SJCRH30 (cell line): ENCODE results near the gene TK1. TPM values are rescaled to one million over a fixed set of nuclear protein-coding genes. Genes with fewer than 3 reads are reported as not detected.
A peak's percentile ranks its signal among the peaks of the same experiment; 100 is the strongest.
"Not testable (repeated sequence)": the region's sequence is repeated elsewhere in the genome, so short reads cannot be mapped to it uniquely, and the experiment has no call there.

Experiments used
- DNase-seq, 2 experiments: peaks; one replicate each; pipeline ENCODE4 v3.0.0-alpha.2; 2015 to 2020
- H3K27ac ChIP-seq: fragments of 250-450 bp; sonication (Bioruptor Pico); 2 replicates; pipeline ENCODE4 v1.5.1; 2020; ENCODE audit warnings: mild to moderate bottlenecking, moderate library complexity
- H3K27me3 ChIP-seq: fragments of 250-450 bp; sonication (Bioruptor Pico); 2 replicates; pipeline ENCODE4 v1.5.1; 2020; ENCODE audit warnings: mild to moderate bottlenecking, moderate library complexity
- H3K36me3 ChIP-seq: fragments of 250-450 bp; sonication (Bioruptor Pico); 2 replicates; pipeline ENCODE4 v1.5.1; 2020; ENCODE audit warnings: mild to moderate bottlenecking, moderate library complexity
- H3K4me1 ChIP-seq: fragments of 250-450 bp; sonication (Bioruptor Pico); 2 replicates; pipeline ENCODE4 v1.5.1; 2020; ENCODE audit warnings: mild to moderate bottlenecking, moderate library complexity
- H3K4me3 ChIP-seq: fragments of 250-450 bp; sonication (Bioruptor Pico); 2 replicates; pipeline ENCODE4 v1.5.1; 2020; ENCODE audit warnings: mild to moderate bottlenecking, moderate library complexity
- H3K9me3 ChIP-seq: fragments of 250-450 bp; sonication (Bioruptor Pico); replicated peaks from 2 replicates; pipeline ENCODE4 v1.5.1; 2020; ENCODE audit warnings: mild to moderate bottlenecking, moderate library complexity
- total RNA-seq: library from RNA; depleted of rRNA; stranded (reverse); fragments of >200 nt; shearing (Covaris generic); gene quantifications from 2 replicates; pipeline ENCODE4 v1.2.3, GENCODE V29; 2014; rRNA removed

Gene TK1
- total RNA-seq = 141 and 158 TPM in 2 replicates

GRCh38 chr17:78186692-78187595, at the start of gene TK1, which contains the start of gene AFMID:
Gene TK1, minus strand, starts transcription at chr17:78187052. Its CDS starts 58 bp downstream, at chr17:78186994.
Gene AFMID, plus strand, starts transcription at chr17:78187362. Its CDS starts 9 bp downstream, at chr17:78187371.
- Histone ChIP-seq H3K27ac (peak within 1 kb of the TSS; percentile 82), H3K9me3 (no peaks in the 10 kb centered on the region), H3K27me3 (no peaks in the 10 kb centered on the region), H3K36me3 (peaks cover 40% of the 10 kb centered on the region), H3K4me3 (peak within 1 kb of the TSS; percentile 76), H3K4me1 (peaks cover 22% of the 10 kb centered on the region)
- DNase-seq = peak; percentile 100

- no peaks in the 10 kb centered on the region for H3K9me3 ChIP-seq
- no peaks in the 10 kb centered on the region for H3K27me3 ChIP-seq
- no peaks in the 10 kb centered on the region for H3K36me3 ChIP-seq
- H3K27ac ChIP-seq = no peak overlapping the region
- no peak for DNase-seq
- H3K4me3 ChIP-seq = no peak overlapping the region
- H3K4me1 ChIP-seq = peaks cover 25% of the 10 kb centered on the region
These were observed 49.0 kb upstream of the TK1 start for GRCh38 chr17:78235885-78236284.

- not testable (repeated sequence) for H3K36me3 ChIP-seq, H3K27me3 ChIP-seq, DNase-seq, H3K9me3 ChIP-seq, H3K4me3 ChIP-seq, H3K27ac ChIP-seq
- peaks cover 32% of the 10 kb centered on the region for H3K4me1 ChIP-seq
These were observed 48.2 kb upstream of the TK1 start for GRCh38 chr17:78235022-78235421.

GRCh38 chr17:78234261-78234865, 47.5 kb upstream of the TK1 start:
- Histone ChIP-seq H3K4me1 (peaks cover 32% of the 10 kb centered on the region), H3K27me3 (no peaks in the 10 kb centered on the region), H3K9me3 (no peaks in the 10 kb centered on the region), H3K4me3 (no peak overlapping the region), H3K27ac (no peak overlapping the region), H3K36me3 (no peaks in the 10 kb centered on the region)
- no peak for DNase-seq

- Histone ChIP-seq H3K27ac (no peak overlapping the region), H3K27me3 (no peaks in the 10 kb centered on the region), H3K4me3 (no peak overlapping the region), H3K36me3 (no peaks in the 10 kb centered on the region), H3K4me1 (peaks cover 32% of the 10 kb centered on the region), H3K9me3 (no peaks in the 10 kb centered on the region)
- DNase-seq = no peak
These were observed 46.8 kb upstream of the TK1 start for GRCh38 chr17:78233678-78234077.

- DNase-seq = no peak
- Histone ChIP-seq H3K4me3 (no peak overlapping the region), H3K27me3 (no peaks in the 10 kb centered on the region), H3K36me3 (no peaks in the 10 kb centered on the region), H3K27ac (no peak overlapping the region), H3K4me1 (peaks cover 27% of the 10 kb centered on the region), H3K9me3 (no peaks in the 10 kb centered on the region)
These were observed 46.0 kb upstream of the TK1 start for GRCh38 chr17:78232859-78233173.

- H3K9me3 ChIP-seq = no peaks in the 10 kb centered on the region
- H3K36me3 ChIP-seq = no peaks in the 10 kb centered on the region
- no peak overlapping the region for H3K27ac ChIP-seq
- H3K4me1 ChIP-seq = peaks cover 27% of the 10 kb centered on the region
- no peaks in the 10 kb centered on the region for H3K27me3 ChIP-seq
- no peak overlapping the region for H3K4me3 ChIP-seq
- DNase-seq = no peak
These were observed 45.4 kb upstream of the TK1 start for GRCh38 chr17:78231991-78232858.

- no peak within 1 kb of the TSS for H3K27ac ChIP-seq
- peaks cover 27% of the 10 kb centered on the region for H3K4me1 ChIP-seq
- H3K4me3 ChIP-seq = no peak within 1 kb of the TSS
- H3K36me3 ChIP-seq = no peaks in the 10 kb centered on the region
- peak in 1 of 2 experiments; percentile 19 for DNase-seq
- no peaks in the 10 kb centered on the region for H3K9me3 ChIP-seq
- no peaks in the 10 kb centered on the region for H3K27me3 ChIP-seq
These were observed 44.4 kb upstream of the TK1 start, which contains the start of gene TMEM235 for GRCh38 chr17:78230996-78231935. Gene TMEM235, plus strand, starts transcription at chr17:78231631. Its CDS starts 393 bp downstream, at chr17:78232024.

- no peaks in the 10 kb centered on the region for H3K36me3 ChIP-seq
- DNase-seq = peak in 1 of 2 experiments; percentile 78
- H3K4me1 ChIP-seq = peaks cover 27% of the 10 kb centered on the region
- no peaks in the 10 kb centered on the region for H3K9me3 ChIP-seq
- no peak overlapping the region for H3K27ac ChIP-seq
- no peak overlapping the region for H3K4me3 ChIP-seq
- no peaks in the 10 kb centered on the region for H3K27me3 ChIP-seq
These were observed 43.6 kb upstream of the TK1 start for GRCh38 chr17:78230252-78230962.

- no peaks in the 10 kb centered on the region for H3K9me3 ChIP-seq
- no peak overlapping the region for H3K4me3 ChIP-seq
- H3K27me3 ChIP-seq = no peaks in the 10 kb centered on the region
- DNase-seq = no peak
- H3K27ac ChIP-seq = no peak overlapping the region
- H3K36me3 ChIP-seq = peaks cover 21% of the 10 kb centered on the region
- H3K4me1 ChIP-seq = peaks cover 27% of the 10 kb centered on the region
These were observed 41.3 kb upstream of the TK1 start for GRCh38 chr17:78228176-78228575.

- DNase-seq = peak; percentile 79 to 82
- Histone ChIP-seq H3K27me3 (no peaks in the 10 kb centered on the region), H3K9me3 (no peaks in the 10 kb centered on the region), H3K27ac (peak overlapping the region; percentile 54), H3K36me3 (peaks cover 28% of the 10 kb centered on the region), H3K4me1 (peaks cover 27% of the 10 kb centered on the region), H3K4me3 (no peak overlapping the region)
These were observed 40.6 kb upstream of the TK1 start for GRCh38 chr17:78227455-78227916.

- H3K4me3 ChIP-seq = no peak overlapping the region
- DNase-seq = peak in 1 of 2 experiments; percentile 61
- no peaks in the 10 kb centered on the region for H3K27me3 ChIP-seq
- H3K4me1 ChIP-seq = peaks cover 27% of the 10 kb centered on the region
- H3K36me3 ChIP-seq = peaks cover 32% of the 10 kb centered on the region
- H3K27ac ChIP-seq = peak overlapping the region; percentile 54
- no peaks in the 10 kb centered on the region for H3K9me3 ChIP-seq
These were observed 40.1 kb upstream of the TK1 start for GRCh38 chr17:78226759-78227454.
